OCI-LY1 (cell line): Measurements from ENCODE around the gene AMOT.

Experiments
- H2AFZ ChIP-seq: fragments of 200-600 bp; sonication (generic), shearing (Covaris generic); 2 replicates; pipeline ENCODE4 v1.6.0; 2014; ENCODE audit warnings: antibody characterized with exemption, mild to moderate bottlenecking, low read length
- H3F3A ChIP-seq: fragments of 200-600 bp; sonication (generic), shearing (Covaris generic); 2 replicates; pipeline ENCODE4 v1.6.0; 2014; ENCODE audit warnings: mild to moderate bottlenecking, antibody characterized with exemption, low read length, moderate library complexity; ENCODE audit not compliant: insufficient read depth
- H3K27ac ChIP-seq: fragments of 200-600 bp; sonication (generic); 2 replicates; pipeline ENCODE4 v1.5.1; 2014; ENCODE audit warnings: low read length, mixed run types, mild to moderate bottlenecking, low read depth; ENCODE audit not compliant: poor library complexity, severe bottlenecking
- H3K27me3 ChIP-seq: fragments of 200-600 bp; sonication (generic); 2 replicates; pipeline ENCODE4 v1.6.0; 2014; ENCODE audit warnings: antibody characterized with exemption, mild to moderate bottlenecking, low read length, moderate library complexity; ENCODE audit not compliant: insufficient read depth
- H3K36me3 ChIP-seq: fragments of 200-600 bp; sonication (generic); 2 replicates; pipeline ENCODE4 v1.6.1; 2014; ENCODE audit warnings: mild to moderate bottlenecking, antibody characterized with exemption, low read length, moderate library complexity, mixed read lengths; ENCODE audit not compliant: insufficient read depth
- H3K4me1 ChIP-seq: fragments of 200-600 bp; sonication (generic); 2 replicates; pipeline ENCODE4 v1.5.1; 2014; ENCODE audit warnings: mild to moderate bottlenecking, low read length, moderate library complexity; ENCODE audit not compliant: insufficient read depth, severe bottlenecking
- H3K4me2 ChIP-seq: fragments of 200-600 bp; sonication (generic), shearing (Covaris generic); 2 replicates; pipeline ENCODE4 v1.6.1; 2014; ENCODE audit warnings: low read length
- H3K4me3 ChIP-seq: fragments of 200-600 bp; sonication (generic); 2 replicates; pipeline ENCODE4 v1.5.1; 2014; ENCODE audit warnings: low read length, low read depth, mild to moderate bottlenecking, mixed read lengths; ENCODE audit not compliant: poor library complexity, severe bottlenecking
- H3K79me2 ChIP-seq: fragments of 200-600 bp; shearing (Covaris generic); 2 replicates; pipeline ENCODE4 v1.6.1; 2016; ENCODE audit warnings: mixed run types, low read length, mixed read lengths; ENCODE audit not compliant: insufficient read depth
- H3K9ac ChIP-seq: fragments of 200-600 bp; sonication (generic), shearing (Covaris generic); 2 replicates; pipeline ENCODE4 v1.6.1; 2014; ENCODE audit warnings: mild to moderate bottlenecking, low read length, mixed read lengths
- H3K9me2 ChIP-seq: fragments of 200-600 bp; sonication (generic), shearing (Covaris generic); 2 replicates; pipeline ENCODE4 v1.6.1; 2014; ENCODE audit warnings: low read depth, mild to moderate bottlenecking, low read length, mixed read lengths
- H3K9me3 ChIP-seq: fragments of 200-600 bp; shearing (Covaris generic); 2 replicates; pipeline ENCODE4 v1.6.1; 2014; ENCODE audit warnings: low read length, mixed read lengths
- H4K20me1 ChIP-seq: fragments of 200-600 bp; sonication (generic), shearing (Covaris generic); 2 replicates; pipeline ENCODE4 v1.6.0; 2016; ENCODE audit warnings: mild to moderate bottlenecking, low read length; ENCODE audit not compliant: insufficient read depth
- EZH2 ChIP-seq: fragments of 200-600 bp; sonication (generic), shearing (Covaris generic); IDR thresholded peaks from 2 replicates; pipeline ENCODE4 v1.8.0; 2017; ENCODE audit warnings: borderline replicate concordance, mixed run types, mild to moderate bottlenecking, antibody characterized with exemption, low read length, moderate library complexity, mixed read lengths
- TF ChIP-seq, protein P1 (sequence below): fragments of 200-600 bp; sonication (generic), shearing (Covaris generic); IDR thresholded peaks from 2 replicates; pipeline ENCODE4 v1.5.1; 2017; ENCODE audit warnings: mild to moderate bottlenecking, antibody characterized with exemption, low read length, moderate library complexity, mixed read lengths

AMOT gene

DNA sequence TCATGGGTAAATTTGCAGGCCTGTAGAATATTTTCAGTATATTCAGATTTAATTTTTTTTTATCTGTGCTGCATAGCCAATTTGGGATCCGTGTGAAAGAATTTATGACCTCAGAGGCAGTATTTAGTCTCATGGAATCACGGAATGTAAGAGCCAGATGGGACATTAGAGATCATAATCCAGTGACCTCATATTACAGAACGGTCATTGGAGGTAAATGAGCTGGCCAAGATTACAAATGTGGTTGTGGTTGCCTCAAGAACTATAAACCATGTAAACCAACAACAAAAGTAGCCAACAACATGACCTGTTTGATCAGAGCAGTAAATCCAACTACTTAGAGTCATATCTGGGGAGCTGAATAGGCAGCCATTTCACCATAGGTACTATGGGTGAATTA is 71.6 kb downstream of the AMOT start:
- no peaks in the 10 kb centered on the region for H3K9me3 ChIP-seq
- H3F3A ChIP-seq = no peaks in the 10 kb centered on the region
- no peaks in the 10 kb centered on the region for H3K36me3 ChIP-seq
- no peaks in the 10 kb centered on the region for H4K20me1 ChIP-seq
- H3K4me1 ChIP-seq = no peaks in the 10 kb centered on the region
- H3K4me3 ChIP-seq = no peak overlapping the region
- H3K9ac ChIP-seq = no peak overlapping the region
- H3K27ac ChIP-seq = no peak overlapping the region
- TF ChIP-seq EZH2 = no peak
- TF ChIP-seq, protein P1, sequence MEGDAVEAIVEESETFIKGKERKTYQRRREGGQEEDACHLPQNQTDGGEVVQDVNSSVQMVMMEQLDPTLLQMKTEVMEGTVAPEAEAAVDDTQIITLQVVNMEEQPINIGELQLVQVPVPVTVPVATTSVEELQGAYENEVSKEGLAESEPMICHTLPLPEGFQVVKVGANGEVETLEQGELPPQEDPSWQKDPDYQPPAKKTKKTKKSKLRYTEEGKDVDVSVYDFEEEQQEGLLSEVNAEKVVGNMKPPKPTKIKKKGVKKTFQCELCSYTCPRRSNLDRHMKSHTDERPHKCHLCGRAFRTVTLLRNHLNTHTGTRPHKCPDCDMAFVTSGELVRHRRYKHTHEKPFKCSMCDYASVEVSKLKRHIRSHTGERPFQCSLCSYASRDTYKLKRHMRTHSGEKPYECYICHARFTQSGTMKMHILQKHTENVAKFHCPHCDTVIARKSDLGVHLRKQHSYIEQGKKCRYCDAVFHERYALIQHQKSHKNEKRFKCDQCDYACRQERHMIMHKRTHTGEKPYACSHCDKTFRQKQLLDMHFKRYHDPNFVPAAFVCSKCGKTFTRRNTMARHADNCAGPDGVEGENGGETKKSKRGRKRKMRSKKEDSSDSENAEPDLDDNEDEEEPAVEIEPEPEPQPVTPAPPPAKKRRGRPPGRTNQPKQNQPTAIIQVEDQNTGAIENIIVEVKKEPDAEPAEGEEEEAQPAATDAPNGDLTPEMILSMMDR = no peak
- no peaks in the 10 kb centered on the region for H3K27me3 ChIP-seq
- no peaks in the 10 kb centered on the region for H3K79me2 ChIP-seq
- no peaks in the 10 kb centered on the region for H3K9me2 ChIP-seq
- no peak overlapping the region for H3K4me2 ChIP-seq
- H2AFZ ChIP-seq = no peak overlapping the region

DNA sequence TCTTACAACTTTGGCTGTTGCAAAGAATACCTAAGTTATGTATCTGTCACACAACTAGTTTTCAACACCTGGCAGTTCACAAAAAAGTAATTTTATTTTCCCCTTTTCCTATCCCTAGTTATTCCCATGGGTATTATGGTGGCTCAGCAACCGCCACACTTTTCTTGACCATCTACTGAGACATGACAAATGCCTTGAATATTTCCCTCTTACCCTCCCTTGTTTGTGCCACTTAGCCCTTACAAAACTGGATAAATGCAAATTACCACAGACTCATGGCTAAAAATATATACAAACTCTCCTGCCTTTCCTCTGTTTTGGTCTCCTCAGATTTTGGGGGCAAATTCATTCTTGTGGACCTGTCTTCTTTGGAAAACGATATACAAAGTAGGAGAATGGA is 72.1 kb downstream of the AMOT start:
- Histone ChIP-seq H2AFZ (no peak overlapping the region), H3K9me2 (no peaks in the 10 kb centered on the region), H3K9me3 (no peaks in the 10 kb centered on the region), H3K27ac (no peak overlapping the region), H3K4me3 (no peak overlapping the region), H3K27me3 (no peaks in the 10 kb centered on the region), H3K36me3 (no peaks in the 10 kb centered on the region), H3K4me2 (no peak overlapping the region), H4K20me1 (no peaks in the 10 kb centered on the region), H3K9ac (no peak overlapping the region), H3K4me1 (no peaks in the 10 kb centered on the region), H3F3A (no peaks in the 10 kb centered on the region), H3K79me2 (no peaks in the 10 kb centered on the region)
- TF ChIP-seq, protein P1 = no peak
- TF ChIP-seq EZH2 = no peak

DNA sequence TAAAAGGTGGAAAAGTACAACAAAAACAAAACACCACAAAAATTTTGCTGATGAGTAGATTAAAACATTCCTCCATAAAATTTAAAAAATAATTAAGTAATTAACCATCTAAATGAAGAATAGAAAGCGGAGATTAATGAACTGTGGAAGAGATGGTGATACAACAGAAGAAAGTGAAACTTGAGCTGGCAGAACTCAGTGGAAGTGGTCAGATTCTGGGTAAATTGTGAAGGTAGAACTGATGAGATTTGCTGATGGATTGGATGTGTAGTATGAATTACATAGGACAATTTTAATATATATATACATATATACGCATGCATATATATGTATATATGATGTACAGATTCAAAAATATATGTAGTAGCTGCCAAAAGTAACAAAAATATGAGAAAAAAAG is 73.9 kb downstream of the AMOT start:
- H3K9me2 ChIP-seq = no peaks in the 10 kb centered on the region
- no peak overlapping the region for H3K4me3 ChIP-seq
- no peaks in the 10 kb centered on the region for H3F3A ChIP-seq
- no peaks in the 10 kb centered on the region for H3K36me3 ChIP-seq
- H3K27me3 ChIP-seq = no peaks in the 10 kb centered on the region
- no peaks in the 10 kb centered on the region for H3K79me2 ChIP-seq
- H3K4me2 ChIP-seq = no peak overlapping the region
- no peak overlapping the region for H3K9ac ChIP-seq
- no peaks in the 10 kb centered on the region for H3K9me3 ChIP-seq
- H4K20me1 ChIP-seq = no peaks in the 10 kb centered on the region
- no peak overlapping the region for H3K27ac ChIP-seq
- H2AFZ ChIP-seq = no peak overlapping the region
- TF ChIP-seq EZH2 = no peak
- TF ChIP-seq, protein P1 = no peak
- H3K4me1 ChIP-seq = no peaks in the 10 kb centered on the region
